Activated T-helper 17 cell treated with anti-CD3 and anti-CD28 coated beads, Interleukin-2, amount 50 U/mL, for 72 hours (primary cell): ENCODE results near the gene SLC22A5. TPM values are rescaled to one million over a fixed set of nuclear protein-coding genes. Genes with fewer than 3 reads are reported as not detected.

Experiments used
- ATAC-seq: fragments of 150-1000 bp; cut with Tn5 transposase; replicated peaks from 2 replicates; pipeline ENCODE4 v1.10.0; 2021; ENCODE audit warnings: mild to moderate bottlenecking, moderate library complexity
- H3K27ac Mint-ChIP-seq: one replicate; pipeline ENCODE4 v1.8.0; 2022; ENCODE audit warnings: mixed read lengths
- H3K27me3 Mint-ChIP-seq: one replicate; pipeline ENCODE4 v1.8.0; 2022; ENCODE audit warnings: mixed read lengths
- H3K36me3 Mint-ChIP-seq: one replicate; pipeline ENCODE4 v1.8.0; 2022; ENCODE audit warnings: low read depth, mild to moderate bottlenecking, mixed read lengths
- H3K4me1 Mint-ChIP-seq: one replicate; pipeline ENCODE4 v1.8.0; 2022; ENCODE audit warnings: mixed read lengths
- H3K4me3 Mint-ChIP-seq: one replicate; pipeline ENCODE4 v1.8.0; 2022; ENCODE audit warnings: mild to moderate bottlenecking, mixed read lengths
- H3K9me3 Mint-ChIP-seq: one replicate; pipeline ENCODE4 v1.8.0; 2022; ENCODE audit warnings: mixed read lengths
- total RNA-seq, 2 donors: library from RNA; stranded (reverse); gene quantifications; one replicate each; pipeline ENCODE4 v1.2.3, GENCODE V29; 2022

The SLC22A5 gene
- total RNA-seq, 2 donors from 2014 or later, result 3.2 to 3.5 TPM

DNA sequence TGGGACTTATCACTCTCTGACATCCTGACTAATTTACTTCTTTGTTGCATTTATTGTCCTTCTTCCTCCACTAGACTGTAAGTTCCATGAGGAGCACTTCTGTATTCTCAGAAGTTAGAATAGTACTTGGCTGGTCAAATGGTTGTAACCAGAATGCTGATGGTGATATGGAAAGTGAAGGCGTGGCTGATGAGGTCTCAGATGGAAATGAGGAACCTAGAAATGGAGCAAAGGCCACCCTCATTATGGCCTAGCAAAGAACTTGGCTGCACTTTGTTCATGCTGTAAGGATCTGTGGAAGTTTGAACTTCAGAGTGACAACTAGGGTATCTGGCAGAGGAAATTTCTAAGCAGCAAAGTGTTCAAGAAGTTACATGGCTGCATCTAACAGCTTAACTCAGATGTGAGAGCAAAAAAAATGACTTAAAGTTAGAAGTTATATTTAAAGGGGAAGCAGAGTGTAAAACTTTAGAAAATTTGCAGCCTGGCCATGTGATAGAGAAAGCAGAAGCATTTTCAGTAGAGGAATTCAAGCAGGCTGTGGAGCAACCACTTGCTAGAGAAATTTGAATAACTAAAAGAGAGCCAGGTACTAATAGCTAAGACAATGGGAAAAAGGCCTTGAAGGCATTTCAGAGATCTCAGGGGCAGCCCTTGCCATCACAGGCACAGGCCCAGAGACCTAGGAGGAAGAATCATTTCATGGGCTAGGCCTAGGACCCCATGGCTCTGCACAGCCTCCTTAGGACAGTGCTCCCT is 14.9 kb upstream of the SLC22A5 start:
- H3K4me3 Mint-ChIP-seq, result no peak overlapping the region
- no peaks in the 10 kb centered on the region for H3K4me1 Mint-ChIP-seq
- H3K9me3 Mint-ChIP-seq, result no peaks in the 10 kb centered on the region
- no peaks in the 10 kb centered on the region for H3K27me3 Mint-ChIP-seq
- no peak overlapping the region for H3K27ac Mint-ChIP-seq
- peaks cover 6% of the 10 kb centered on the region for H3K36me3 Mint-ChIP-seq
- ATAC-seq, result no peak

DNA sequence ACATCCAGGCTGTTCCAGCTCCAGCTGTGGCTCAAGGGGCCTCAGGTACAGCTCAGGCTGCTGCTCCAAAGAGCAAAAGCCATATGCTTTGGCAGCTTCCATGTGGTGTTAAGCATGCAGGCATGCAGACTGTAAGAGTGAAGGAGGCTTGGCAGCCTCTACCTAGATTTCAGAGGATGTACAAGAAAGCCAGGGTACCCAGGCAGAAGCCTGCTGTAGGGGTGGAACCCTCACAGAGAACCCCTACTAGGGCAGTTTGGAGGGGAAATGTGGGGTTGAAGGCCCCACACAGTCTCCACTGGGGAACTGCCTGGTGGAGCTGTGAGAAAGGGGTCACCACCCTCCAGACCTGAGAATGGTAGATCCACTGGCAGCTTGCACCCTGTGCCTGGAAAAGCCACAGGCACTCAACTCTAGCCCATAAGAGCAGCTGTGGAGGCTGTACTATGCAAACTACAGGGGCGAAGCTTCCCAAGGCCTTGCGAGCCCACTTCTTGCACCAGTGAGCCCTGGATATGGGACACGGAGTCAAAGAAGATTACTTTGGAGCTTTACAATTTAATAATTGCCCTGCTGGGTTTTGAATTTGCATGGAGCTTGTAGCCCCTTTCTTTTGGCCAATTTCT is 14.3 kb upstream of the SLC22A5 start:
- Mint-ChIP-seq H3K4me3 (no peak overlapping the region), H3K27ac (no peak overlapping the region), H3K36me3 (peaks cover 6% of the 10 kb centered on the region)

DNA sequence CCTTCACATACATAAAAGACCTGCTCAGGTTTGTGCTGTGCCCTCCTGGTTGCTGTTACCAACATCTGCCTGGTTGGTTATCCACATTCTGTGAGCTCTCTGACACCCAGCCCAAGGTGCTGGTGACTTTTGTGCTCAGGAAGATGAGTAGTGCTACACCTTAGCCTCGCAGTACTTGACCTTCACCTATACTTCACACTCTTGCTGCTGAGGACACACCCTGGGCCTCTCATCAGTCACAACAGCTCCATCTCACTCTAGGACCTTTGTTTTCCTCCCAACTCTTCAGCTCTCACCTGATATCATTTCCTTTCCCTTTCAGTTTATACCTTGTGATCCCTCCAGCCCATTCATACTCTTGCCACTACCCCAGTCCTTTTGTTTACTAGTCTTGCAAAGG is 10.7 kb upstream of the SLC22A5 start:
- no peak overlapping the region for H3K27ac Mint-ChIP-seq
- ATAC-seq, result no peak
- H3K4me3 Mint-ChIP-seq, result no peak overlapping the region
- H3K27me3 Mint-ChIP-seq, result no peaks in the 10 kb centered on the region
- peaks cover 4% of the 10 kb centered on the region for H3K4me1 Mint-ChIP-seq
- no peaks in the 10 kb centered on the region for H3K36me3 Mint-ChIP-seq
- no peaks in the 10 kb centered on the region for H3K9me3 Mint-ChIP-seq

More for the DNA sequence above, 14.3 kb upstream of the SLC22A5 start:
- Mint-ChIP-seq H3K27me3 (no peaks in the 10 kb centered on the region), H3K4me1 (no peaks in the 10 kb centered on the region), H3K9me3 (no peaks in the 10 kb centered on the region)
- ATAC-seq, result no peak

DNA sequence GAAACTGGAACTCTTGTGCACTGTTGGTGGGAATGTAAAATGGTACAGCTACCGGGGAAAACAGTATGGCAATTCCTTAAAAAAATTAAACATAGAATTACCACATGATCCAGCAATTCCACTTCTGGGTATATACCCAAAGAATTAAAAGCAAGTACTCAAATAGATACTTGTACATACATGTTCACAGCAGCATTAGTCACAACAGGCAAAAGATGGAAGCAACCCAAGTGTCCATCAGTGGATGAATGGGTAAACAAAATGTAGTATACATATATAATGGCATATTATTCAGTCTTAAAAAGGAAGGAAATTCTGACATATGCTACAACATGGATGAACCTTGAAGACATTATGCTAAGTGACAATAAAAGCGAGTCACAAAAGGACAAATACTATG is 7.4 kb upstream of the SLC22A5 start:
- no peak for ATAC-seq
- Mint-ChIP-seq H3K27me3 (no peaks in the 10 kb centered on the region), H3K9me3 (no peaks in the 10 kb centered on the region), H3K27ac (no peak overlapping the region), H3K36me3 (peaks cover 4% of the 10 kb centered on the region), H3K4me1 (peaks cover 4% of the 10 kb centered on the region), H3K4me3 (no peak overlapping the region)

DNA sequence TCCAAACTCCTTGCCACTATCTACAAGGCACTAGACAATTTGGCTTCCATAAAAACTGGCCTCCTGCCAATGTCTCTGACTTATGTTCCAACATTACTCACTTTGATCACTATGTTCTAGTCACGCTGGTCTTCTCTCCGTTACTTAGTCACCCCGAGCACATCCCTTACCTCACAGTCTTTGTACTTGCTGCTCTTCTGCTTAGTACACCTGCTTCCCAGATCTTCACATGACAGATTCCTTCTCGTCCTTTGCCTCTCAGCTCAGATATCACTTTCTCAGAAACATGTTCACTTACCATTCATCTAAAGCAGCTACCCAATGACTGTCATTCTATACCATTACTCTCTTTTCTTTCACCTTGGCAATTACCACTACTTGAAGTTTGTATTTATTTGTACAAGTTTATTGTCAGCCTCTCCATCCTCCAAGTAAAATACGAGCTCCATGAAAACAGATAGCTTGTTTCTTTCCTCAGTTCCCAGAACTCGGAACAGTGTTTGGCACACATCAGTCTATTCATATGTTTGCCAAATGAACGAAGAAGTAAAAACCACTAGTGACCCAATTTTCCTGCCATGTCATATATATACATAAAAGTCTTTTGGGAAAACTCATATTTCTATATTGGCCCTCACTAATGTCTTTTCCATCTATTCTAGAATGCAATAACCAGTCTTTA is 5.9 kb upstream of the SLC22A5 start:
- no peak overlapping the region for H3K27ac Mint-ChIP-seq
- no peaks in the 10 kb centered on the region for H3K9me3 Mint-ChIP-seq
- H3K4me1 Mint-ChIP-seq, result peaks cover 4% of the 10 kb centered on the region
- peak; percentile 70 for ATAC-seq
- H3K36me3 Mint-ChIP-seq, result peaks cover 4% of the 10 kb centered on the region
- H3K4me3 Mint-ChIP-seq, result no peak overlapping the region
- H3K27me3 Mint-ChIP-seq, result no peaks in the 10 kb centered on the region

DNA sequence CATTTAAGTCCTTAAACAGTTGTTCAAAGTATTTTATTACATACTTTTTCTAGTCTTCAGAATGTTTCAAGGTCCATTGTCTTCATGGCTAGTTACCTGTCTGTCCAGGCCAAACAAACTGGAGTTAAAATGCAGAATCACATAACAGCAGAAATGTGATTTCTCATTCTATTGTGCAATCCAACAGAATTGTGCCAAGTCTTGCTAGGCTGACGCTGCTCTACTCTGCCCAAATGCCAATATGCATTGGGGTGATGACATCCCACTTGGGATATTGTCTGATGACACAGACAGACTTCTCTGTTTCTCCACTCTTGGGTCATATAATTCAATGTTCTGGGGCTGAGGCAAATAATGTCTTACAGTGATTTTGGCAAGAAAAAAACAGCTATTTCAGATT is 5.2 kb upstream of the SLC22A5 start:
- Mint-ChIP-seq H3K9me3 (no peaks in the 10 kb centered on the region), H3K36me3 (peaks cover 4% of the 10 kb centered on the region), H3K27ac (no peak overlapping the region), H3K27me3 (no peaks in the 10 kb centered on the region), H3K4me3 (no peak overlapping the region), H3K4me1 (peaks cover 4% of the 10 kb centered on the region)
- ATAC-seq, result no peak

DNA sequence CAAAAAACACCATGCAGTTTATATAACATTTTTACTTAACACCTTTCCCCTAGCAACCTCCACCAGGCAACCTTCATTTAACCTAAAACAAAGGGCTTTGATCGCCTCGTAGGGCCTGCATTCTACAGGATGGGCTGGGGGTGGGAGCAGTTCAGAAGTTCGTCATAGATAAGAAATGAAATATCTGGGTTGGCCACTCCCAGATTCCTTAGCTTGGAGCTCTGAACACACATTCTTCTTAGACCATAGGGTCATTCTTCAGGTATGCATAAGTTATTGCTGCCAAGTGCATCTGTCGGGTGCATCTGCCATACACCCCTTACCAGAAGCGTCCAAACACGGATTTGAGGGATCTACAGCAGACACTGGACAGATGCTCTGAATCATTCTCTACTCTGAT is 4.3 kb upstream of the SLC22A5 start:
- no peaks in the 10 kb centered on the region for H3K27me3 Mint-ChIP-seq
- no peak overlapping the region for H3K4me3 Mint-ChIP-seq
- peaks cover 4% of the 10 kb centered on the region for H3K36me3 Mint-ChIP-seq
- no peak overlapping the region for H3K27ac Mint-ChIP-seq
- H3K9me3 Mint-ChIP-seq, result no peaks in the 10 kb centered on the region
- peaks cover 4% of the 10 kb centered on the region for H3K4me1 Mint-ChIP-seq
- no peak for ATAC-seq

DNA sequence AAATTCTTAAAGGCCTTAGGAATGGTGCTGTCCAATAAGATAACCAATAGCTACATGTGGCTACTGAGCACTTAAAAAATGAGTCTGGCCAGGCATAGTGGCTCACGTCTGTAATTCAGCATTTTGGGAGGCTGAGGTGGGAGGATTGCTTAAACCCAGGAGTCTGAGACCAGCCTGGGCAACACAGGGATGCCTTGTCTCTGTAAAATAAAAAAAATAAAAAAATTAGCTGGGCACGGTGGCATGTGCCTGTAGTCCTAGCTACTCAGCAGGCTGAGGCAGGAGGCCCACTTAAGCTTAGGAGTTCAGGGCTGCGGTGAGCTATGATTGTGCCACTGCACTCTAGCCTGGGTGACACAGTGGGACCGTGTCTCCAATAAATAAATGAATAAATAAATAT is 1.3 kb upstream of the SLC22A5 start:
- peaks cover 4% of the 10 kb centered on the region for H3K4me1 Mint-ChIP-seq
- no peaks in the 10 kb centered on the region for H3K9me3 Mint-ChIP-seq
- H3K27me3 Mint-ChIP-seq, result no peaks in the 10 kb centered on the region
- H3K4me3 Mint-ChIP-seq, result peak overlapping the region; percentile 22
- H3K27ac Mint-ChIP-seq, result no peak overlapping the region
- ATAC-seq, result no peak
- H3K36me3 Mint-ChIP-seq, result peaks cover 4% of the 10 kb centered on the region

DNA sequence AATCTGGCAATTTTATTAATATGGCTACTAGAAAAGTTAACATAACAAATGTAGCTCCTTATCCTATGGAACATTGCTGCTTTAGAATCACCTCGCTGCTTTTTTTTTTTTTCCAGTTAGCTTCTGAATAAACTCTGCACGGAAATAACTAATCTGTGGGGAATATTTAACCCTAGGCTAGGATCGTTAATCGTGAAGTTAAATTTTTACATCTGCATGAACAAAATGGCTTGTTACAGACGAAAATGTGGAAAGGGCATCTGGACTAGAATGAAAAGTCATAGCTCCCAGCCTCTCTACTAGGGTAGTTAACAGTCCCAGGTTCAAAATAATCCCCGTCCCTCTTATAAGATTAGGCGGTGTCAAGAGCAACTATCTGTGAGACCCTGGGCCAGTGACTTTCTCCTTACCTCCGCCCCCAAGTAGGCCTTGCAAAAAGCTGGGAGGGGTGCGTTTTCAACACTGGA is 470 bp upstream of the SLC22A5 start:
- Mint-ChIP-seq H3K4me1 (no peaks in the 10 kb centered on the region), H3K27me3 (no peaks in the 10 kb centered on the region), H3K36me3 (peaks cover 4% of the 10 kb centered on the region), H3K27ac (peak overlapping the region; percentile 87), H3K4me3 (peak overlapping the region; percentile 88), H3K9me3 (no peaks in the 10 kb centered on the region)
- no peak for ATAC-seq

DNA sequence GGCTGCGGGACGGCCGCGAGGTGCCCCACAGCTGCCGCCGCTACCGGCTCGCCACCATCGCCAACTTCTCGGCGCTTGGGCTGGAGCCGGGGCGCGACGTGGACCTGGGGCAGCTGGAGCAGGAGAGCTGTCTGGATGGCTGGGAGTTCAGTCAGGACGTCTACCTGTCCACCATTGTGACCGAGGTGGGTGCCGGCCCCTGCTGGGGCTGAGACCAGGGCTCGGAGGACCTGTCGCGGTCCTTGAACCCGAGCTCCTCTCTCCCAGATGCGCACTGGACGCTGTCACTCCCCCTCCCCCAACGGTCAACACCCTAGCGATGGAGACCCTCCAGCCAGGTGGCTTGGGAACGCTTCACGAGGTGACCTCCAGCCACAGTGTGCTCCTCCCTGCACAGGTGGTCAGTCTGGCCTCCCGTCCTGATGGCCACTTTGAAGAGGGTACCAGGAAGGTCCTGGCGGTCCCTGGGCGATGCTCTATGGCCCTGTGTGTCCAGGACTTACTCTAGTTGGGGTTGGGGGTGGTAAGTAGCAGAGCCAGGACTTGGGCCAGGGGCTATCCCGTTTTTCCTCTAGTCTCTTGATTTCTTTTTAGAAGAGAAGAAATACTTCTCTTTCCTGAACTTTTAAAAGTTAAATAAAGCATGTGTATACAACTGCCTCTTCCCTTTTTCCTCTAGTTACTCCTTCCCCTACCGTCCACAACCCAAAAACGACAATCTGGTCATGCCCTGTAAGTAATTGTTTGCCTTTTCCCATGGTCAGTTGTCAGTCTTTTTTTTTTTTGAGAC is 866 bp downstream of the SLC22A5 start:
- no peak for ATAC-seq
- H3K4me1 Mint-ChIP-seq, result no peaks in the 10 kb centered on the region
- no peaks in the 10 kb centered on the region for H3K27me3 Mint-ChIP-seq
- H3K4me3 Mint-ChIP-seq, result peak overlapping the region; percentile 88
- no peaks in the 10 kb centered on the region for H3K36me3 Mint-ChIP-seq
- H3K9me3 Mint-ChIP-seq, result no peaks in the 10 kb centered on the region
- peak overlapping the region; percentile 37 for H3K27ac Mint-ChIP-seq

DNA sequence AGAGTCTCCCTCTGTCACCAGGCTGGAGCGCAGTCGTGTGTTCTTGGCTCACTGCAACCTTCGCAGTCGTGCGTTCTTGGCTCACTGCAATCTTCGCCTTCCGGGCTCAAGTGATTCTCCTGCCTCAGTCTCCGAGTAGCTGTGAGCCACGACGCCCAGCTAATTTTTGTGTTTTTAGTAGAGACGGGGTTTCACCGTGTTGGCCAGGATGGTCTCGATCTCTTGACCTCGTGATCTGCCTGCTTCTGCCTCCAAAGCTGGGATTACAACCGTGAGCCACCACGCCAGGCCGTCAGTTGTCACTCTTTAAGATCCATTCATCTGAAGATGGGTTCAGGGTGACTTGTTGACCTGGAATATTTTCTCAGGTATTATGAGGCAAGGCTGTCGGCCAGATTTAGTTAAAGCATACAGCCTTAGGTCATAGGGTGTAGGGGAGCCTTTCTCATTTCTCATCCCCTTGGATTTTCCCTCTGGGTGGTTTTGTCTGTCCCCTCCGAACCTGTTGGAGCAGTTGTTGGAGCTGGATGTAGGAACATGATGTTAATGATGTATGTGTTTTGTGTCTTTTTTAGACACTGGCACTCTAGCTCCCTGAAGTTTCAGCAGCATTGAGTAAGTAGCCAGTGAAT is 1.6 kb downstream of the SLC22A5 start:
- Mint-ChIP-seq H3K9me3 (no peaks in the 10 kb centered on the region), H3K27ac (peak overlapping the region; percentile 37)
- ATAC-seq, result no peak

DNA sequence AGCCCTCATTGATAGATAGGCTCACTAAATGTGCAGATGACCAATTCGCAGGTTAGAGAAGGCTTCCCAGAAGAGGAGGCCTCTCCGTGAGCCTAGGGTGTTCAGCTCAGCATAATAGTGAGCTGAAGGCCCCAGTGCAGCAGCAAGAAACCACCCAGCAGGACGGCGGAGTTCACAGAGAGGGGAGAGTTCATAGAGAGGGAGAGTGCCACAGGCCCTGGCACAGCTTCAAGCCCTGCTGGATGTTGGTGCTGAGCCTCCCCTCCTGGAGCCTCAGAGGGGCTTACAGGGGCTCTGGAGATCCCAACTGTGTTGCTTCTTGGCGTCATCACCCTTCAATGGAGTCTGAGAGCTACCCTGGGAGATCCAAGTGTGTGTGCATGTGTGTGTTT is 2.1 kb downstream of the SLC22A5 start:
- Mint-ChIP-seq H3K27ac (peak overlapping the region; percentile 32), H3K36me3 (no peaks in the 10 kb centered on the region), H3K27me3 (no peaks in the 10 kb centered on the region), H3K4me1 (no peaks in the 10 kb centered on the region), H3K9me3 (no peaks in the 10 kb centered on the region), H3K4me3 (peak overlapping the region; percentile 88)
- no peak for ATAC-seq

More for the DNA sequence above, 1.6 kb downstream of the SLC22A5 start:
- no peaks in the 10 kb centered on the region for H3K4me1 Mint-ChIP-seq
- peak overlapping the region; percentile 88 for H3K4me3 Mint-ChIP-seq
- H3K27me3 Mint-ChIP-seq, result no peaks in the 10 kb centered on the region
- H3K36me3 Mint-ChIP-seq, result no peaks in the 10 kb centered on the region

DNA sequence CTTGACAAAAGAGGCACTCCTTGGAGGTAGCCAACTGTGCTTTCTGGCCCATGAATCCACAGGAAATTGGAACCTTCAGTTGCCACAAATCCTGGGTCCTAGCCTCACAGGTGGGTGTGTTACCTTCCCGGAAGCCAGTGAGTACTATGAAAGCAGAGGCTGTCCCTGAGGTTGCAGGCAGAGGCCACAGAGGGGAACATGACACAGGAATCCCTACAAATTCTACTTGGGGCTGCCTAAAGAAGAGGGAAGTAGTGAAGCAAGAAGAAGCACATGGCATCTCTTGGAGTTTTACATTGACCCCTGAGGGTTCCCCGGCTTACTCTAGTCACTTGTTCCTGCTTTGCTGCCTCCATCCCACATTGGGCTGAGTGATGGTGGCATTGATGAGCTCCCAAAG is 2.6 kb downstream of the SLC22A5 start:
- no peak for ATAC-seq
- H3K36me3 Mint-ChIP-seq, result no peaks in the 10 kb centered on the region
- H3K4me3 Mint-ChIP-seq, result peak overlapping the region; percentile 88
- no peak overlapping the region for H3K27ac Mint-ChIP-seq
- H3K27me3 Mint-ChIP-seq, result no peaks in the 10 kb centered on the region
- H3K9me3 Mint-ChIP-seq, result no peaks in the 10 kb centered on the region
- H3K4me1 Mint-ChIP-seq, result no peaks in the 10 kb centered on the region

DNA sequence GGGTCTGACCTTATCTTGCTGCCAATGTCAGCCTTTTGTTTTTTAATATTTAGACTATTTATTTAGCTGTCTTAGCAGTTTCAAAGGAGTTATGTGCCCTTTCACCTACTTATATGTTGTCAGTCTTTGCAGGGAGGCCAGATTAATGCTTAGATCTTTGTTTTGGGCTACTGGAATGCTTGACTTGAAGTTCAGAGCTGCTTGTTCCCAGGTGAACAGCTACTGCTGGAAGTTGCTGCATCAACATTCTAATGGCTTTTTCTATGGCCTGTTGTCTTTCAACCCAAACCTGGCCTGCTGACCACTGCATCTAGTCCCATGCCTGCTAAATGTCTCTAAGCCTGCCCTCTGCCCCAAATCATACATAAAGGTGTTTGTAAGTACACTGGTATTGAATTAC is 3.0 kb downstream of the SLC22A5 start:
- Mint-ChIP-seq H3K9me3 (no peaks in the 10 kb centered on the region), H3K4me3 (no peak overlapping the region), H3K27ac (no peak overlapping the region), H3K36me3 (no peaks in the 10 kb centered on the region), H3K27me3 (no peaks in the 10 kb centered on the region), H3K4me1 (no peaks in the 10 kb centered on the region)
- no peak for ATAC-seq
